Airway epithelial cell (primary cell): ENCODE data around the gene CXorf51A. TPM values are rescaled to one million over a fixed set of nuclear protein-coding genes. Genes with fewer than 3 reads are reported as not detected.

ENCODE experiments used
- total RNA-seq: library from RNA; depleted of rRNA; stranded (reverse); fragments of >200 nt; gene quantifications from 2 replicates; pipeline ENCODE4 v1.2.3, GENCODE V29; 2015

CXorf51A gene
- total RNA-seq: not detected in 2 replicates

GRCh38 chrX:146814644-146815043 lies at the start of gene CXorf51A:
CXorf51A (minus strand) TSS chrX:146814744; CDS start chrX:146814723, 21 bp downstream.

DNA sequence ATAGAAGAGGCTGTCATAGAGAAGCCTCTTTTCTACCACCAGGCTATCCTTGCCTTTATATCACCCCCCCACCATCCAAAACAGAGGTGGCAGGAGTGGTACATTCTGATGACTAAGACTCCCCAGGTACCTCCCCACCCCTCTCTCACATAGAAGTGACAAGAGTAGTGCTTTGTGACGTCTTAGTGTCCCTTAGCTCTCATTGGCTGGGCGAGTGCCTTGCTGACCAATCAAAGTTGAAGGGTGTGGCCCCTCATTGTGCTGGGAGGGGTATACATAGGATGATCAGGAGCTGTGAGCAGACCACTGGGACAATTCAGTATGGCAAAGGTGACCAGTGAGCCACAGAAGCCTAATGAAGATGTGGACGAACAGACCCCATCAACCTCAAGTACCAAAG lies 5.1 kb downstream of the CXorf51A start, which contains the start of gene CXorf51B:
Gene CXorf51B, plus strand, starts transcription at position 301 of the 400 bp plus-strand sequence. Its CDS starts 21 bp downstream, at position 322.

Other genes with a start within 250 kb of the CXorf51A start
- not detected in 2 replicates for gene CXorf51B, start 5.0 kb downstream of the CXorf51A start, total RNA-seq